GM23338 (cell line): ENCODE measurements around the gene KLF2. TPM values are rescaled to one million over a fixed set of nuclear protein-coding genes. Genes with fewer than 3 reads are reported as not detected.

Experiments used
- ATAC-seq: fragments of 200-7000 bp; cut with Tn5 transposase; 3 replicates; pipeline ENCODE4 v1.9.1; 2020
- DNase-seq: peaks from one replicate; pipeline ENCODE4 v3.0.0-alpha.2; 2015; ENCODE audit warnings: low spot score
- H2AFZ ChIP-seq: fragments of 200-600 bp; sonication (generic); 2 replicates; pipeline ENCODE4 v1.8.0; 2016; ENCODE audit warnings: antibody characterized with exemption, mild to moderate bottlenecking, moderate library complexity
- H3F3A ChIP-seq: fragments of 200-600 bp; sonication (generic); replicated peaks from 2 replicates; pipeline ENCODE4 v1.8.0; 2017; ENCODE audit warnings: antibody characterized with exemption, mixed run types, low read depth
- H3K27ac ChIP-seq: fragments of 200-600 bp; sonication (generic); 2 replicates; pipeline ENCODE4 v1.6.1; 2016; ENCODE audit warnings: low read depth
- H3K27me3 ChIP-seq: fragments of 200-600 bp; sonication (generic); 2 replicates; pipeline ENCODE4 v1.8.0; 2016; ENCODE audit warnings: mild to moderate bottlenecking, mixed run types, moderate library complexity; ENCODE audit not compliant: insufficient read depth
- H3K36me3 ChIP-seq: fragments of 200-600 bp; sonication (generic); 2 replicates; pipeline ENCODE4 v1.8.0; 2016; ENCODE audit warnings: mild to moderate bottlenecking; ENCODE audit not compliant: insufficient read depth
- H3K4me1 ChIP-seq: fragments of 200-600 bp; sonication (generic); 2 replicates; pipeline ENCODE4 v1.8.0; 2016; ENCODE audit warnings: mild to moderate bottlenecking, moderate library complexity; ENCODE audit not compliant: insufficient read depth
- H3K4me2 ChIP-seq: fragments of 200-600 bp; sonication (generic); 2 replicates; pipeline ENCODE4 v1.7.1; 2017; ENCODE audit warnings: mixed run types
- H3K4me3 ChIP-seq: fragments of 200-600 bp; sonication (generic); 2 replicates; pipeline ENCODE4 v1.6.1; 2016; ENCODE audit warnings: mixed run types
- H3K79me2 ChIP-seq: fragments of 200-600 bp; sonication (generic); replicated peaks from 2 replicates; pipeline ENCODE4 v1.8.0; 2017; ENCODE audit warnings: mild to moderate bottlenecking; ENCODE audit not compliant: insufficient read depth
- H3K9me2 ChIP-seq: fragments of 200-600 bp; sonication (generic); 2 replicates; pipeline ENCODE4 v1.8.0; 2017; ENCODE audit not compliant: insufficient read depth
- H4K20me1 ChIP-seq: fragments of 200-600 bp; sonication (generic); replicated peaks from 2 replicates; pipeline ENCODE4 v1.8.0; 2017; ENCODE audit warnings: mild to moderate bottlenecking; ENCODE audit not compliant: insufficient read depth
- H3K27ac Mint-ChIP-seq: 2 replicates; pipeline ENCODE4 v1.8.0; 2020; ENCODE audit warnings: inconsistent platforms, mild to moderate bottlenecking, moderate library complexity, mixed read lengths
- H3K27me3 Mint-ChIP-seq: 3 replicates; pipeline ENCODE4 v1.8.0; 2022; ENCODE audit warnings: low read depth, mild to moderate bottlenecking, moderate library complexity, mixed read lengths, inconsistent platforms; ENCODE audit not compliant: insufficient read depth, poor library complexity
- H3K36me3 Mint-ChIP-seq: 3 replicates; pipeline ENCODE4 v1.8.0; 2021; ENCODE audit warnings: low read depth, mild to moderate bottlenecking, inconsistent platforms, moderate library complexity, mixed read lengths
- H3K4me1 Mint-ChIP-seq: 3 replicates; pipeline ENCODE4 v1.8.0; 2020; ENCODE audit warnings: mild to moderate bottlenecking, inconsistent platforms, mixed read lengths
- H3K4me3 Mint-ChIP-seq: 3 replicates; pipeline ENCODE4 v1.8.0; 2021; ENCODE audit warnings: moderate library complexity, mild to moderate bottlenecking, inconsistent platforms, mixed read lengths
- H3K9me3 Mint-ChIP-seq: 3 replicates; pipeline ENCODE4 v1.8.0; 2020; ENCODE audit warnings: moderate library complexity, mild to moderate bottlenecking, inconsistent platforms, mixed read lengths
- CREB1 ChIP-seq: fragments of 250-450 bp; sonication (Bioruptor Pico); IDR thresholded peaks from 2 replicates; pipeline ENCODE4 v1.5.0; 2020; ENCODE audit warnings: low read depth, mild to moderate bottlenecking, moderate library complexity
- CTCF ChIP-seq, 2 experiments: fragments of 200-600 bp in 1 of 2; sonication (generic) in 1 of 2; conservative IDR thresholded peaks; 2 replicates each; pipeline versions ENCODE4 v1.5.1 to v1.6.1; 2016 to 2017; ENCODE audit warnings: antibody characterized with exemption in 2 of 2, low read depth in 2 of 2, mild to moderate bottlenecking in 2 of 2, moderate library complexity in 1 of 2
- ETS1 ChIP-seq: IDR thresholded peaks from 2 replicates; pipeline ENCODE4 v1.6.1; 2016; ENCODE audit warnings: antibody characterized with exemption
- EZH2 ChIP-seq: fragments of 200-600 bp; sonication (generic); IDR thresholded peaks from one replicate; pipeline ENCODE4 v1.8.0; 2017; ENCODE audit warnings: antibody characterized with exemption, mild to moderate bottlenecking, low read depth; ENCODE audit not compliant: unreplicated experiment
- EZH2phosphoT487 ChIP-seq: fragments of 200-600 bp; sonication (generic); IDR thresholded peaks from one replicate; pipeline ENCODE4 v1.8.1; 2018; ENCODE audit warnings: antibody characterized with exemption; ENCODE audit not compliant: unreplicated experiment
- JUNB ChIP-seq: IDR thresholded peaks from one replicate; pipeline ENCODE4 v1.6.1; 2016; ENCODE audit warnings: antibody characterized with exemption; ENCODE audit not compliant: unreplicated experiment
- NANOG ChIP-seq: IDR thresholded peaks from 2 replicates; pipeline ENCODE4 v1.6.1; 2016; ENCODE audit warnings: antibody characterized with exemption, borderline replicate concordance
- POLR2AphosphoS5 ChIP-seq: IDR thresholded peaks from 2 replicates; pipeline ENCODE4 v1.6.1; 2016; ENCODE audit warnings: antibody characterized with exemption, low read depth
- REST ChIP-seq: IDR thresholded peaks from one replicate; pipeline ENCODE4 v1.6.1; 2018; ENCODE audit warnings: antibody characterized with exemption; ENCODE audit not compliant: unreplicated experiment
- STAT1 ChIP-seq: IDR thresholded peaks from one replicate; pipeline ENCODE4 v1.6.1; 2016; ENCODE audit warnings: antibody characterized with exemption; ENCODE audit not compliant: unreplicated experiment
- ZNF114 ChIP-seq: fragments of 250-450 bp; sonication (Bioruptor Pico); IDR thresholded peaks from 2 replicates; pipeline ENCODE4 v1.5.0; 2020; ENCODE audit warnings: mild to moderate bottlenecking, moderate library complexity
- ZNF331 ChIP-seq: fragments of 250-450 bp; sonication (Bioruptor Pico); IDR thresholded peaks from 2 replicates; pipeline ENCODE4 v1.5.0; 2020; ENCODE audit warnings: low read depth, mild to moderate bottlenecking, moderate library complexity
- ZNF462 ChIP-seq: fragments of 250-450 bp; sonication (Bioruptor Pico); IDR thresholded peaks from 2 replicates; pipeline ENCODE4 v1.5.0; 2020; ENCODE audit warnings: mild to moderate bottlenecking, moderate library complexity
- polyA plus RNA-seq: library from polyadenylated mRNA; unstranded; fragments of >200 nt; fragmentation: Nextera tagmentation; extraction: Ambion mirVana; gene quantifications from 2 replicates; pipeline ENCODE4 v1.2.1, GENCODE V29; 2016
- total RNA-seq: library from RNA; depleted of rRNA; stranded (reverse); fragments of >200 nt; shearing (Covaris generic); gene quantifications from 2 replicates; pipeline ENCODE4 v1.2.3, GENCODE V29; 2014

The KLF2 gene
- total and polyA plus RNA-seq, 2 experiments from 2014 or later = 0.90 TPM; not detected in 1

GRCh38 chr19:16295057-16295456 lies 29.6 kb upstream of the KLF2 start:
- 0 out of 2 replicates have a peak, but pooled peaks cover 3% of the 10 kb centered on the region for H3K4me1 ChIP-seq
- no peak for TF ChIP-seq CREB1
- no peak for TF ChIP-seq POLR2AphosphoS5
- TF ChIP-seq ZNF462 (CRISPR knock-in tag) = no peak
- TF ChIP-seq STAT1 = no peak
- TF ChIP-seq ZNF114 (CRISPR knock-in tag) = no peak
- TF ChIP-seq NANOG = no peak
- no peak for TF ChIP-seq EZH2
- no peak for TF ChIP-seq REST
- no peak for TF ChIP-seq ETS1
- TF ChIP-seq EZH2phosphoT487 = no peak
- no peak for TF ChIP-seq JUNB
- TF ChIP-seq ZNF331 (CRISPR knock-in tag) = no peak
- no peak for TF ChIP-seq CTCF (conservative IDR thresholded peaks at IDR 0.05; ENCODE audit: low read depth in 2 of 2)
- H3K4me3 Mint-ChIP-seq = no peak overlapping the region
- DNase-seq (no peak), ATAC-seq (no peak)
- no peak overlapping the region for H3K4me2 ChIP-seq
- H3K36me3 Mint-ChIP-seq = no peaks in the 10 kb centered on the region
- peaks cover 10% of the 10 kb centered on the region for H3K27me3 Mint-ChIP-seq
- H3K79me2 ChIP-seq = no peaks in the 10 kb centered on the region
- peaks cover 6% of the 10 kb centered on the region; the same call in 2 of the 3 replicates for H3K4me1 Mint-ChIP-seq
- no peak overlapping the region for H3K4me3 ChIP-seq
- H3K27ac Mint-ChIP-seq = no peak overlapping the region
- H3K9me2 ChIP-seq = no peaks in the 10 kb centered on the region
- H4K20me1 ChIP-seq = no peaks in the 10 kb centered on the region
- no peak overlapping the region for H3K27ac ChIP-seq
- H3F3A ChIP-seq = no peaks in the 10 kb centered on the region
- H3K9me3 Mint-ChIP-seq = peaks cover 3% of the 10 kb centered on the region; the same call in 1 of the 3 replicates
- H3K27me3 ChIP-seq = no peaks in the 10 kb centered on the region
- no peak overlapping the region for H2AFZ ChIP-seq
- no peaks in the 10 kb centered on the region for H3K36me3 ChIP-seq
